ENCODE measurements around the gene TRIM62.

The TRIM62 gene

GRCh38 chr1:33180226-33180910, 1.5 kb downstream of the TRIM62 start:
- DNase-seq: peak in 1 of 2 experiments; percentile 90

- DNase-seq: no peak
These were observed 2.9 kb downstream of the TRIM62 start for GRCh38 chr1:33178836-33179439.

GRCh38 chr1:33177996-33178540, 3.8 kb downstream of the TRIM62 start:
- DNase-seq: no peak

GRCh38 chr1:33176887-33177286, 5.0 kb downstream of the TRIM62 start:
- DNase-seq: no peak

GRCh38 chr1:33176362-33176850, 5.4 kb downstream of the TRIM62 start:
- DNase-seq: peak in 1 of 2 experiments; percentile 66

- no peak for DNase-seq
These were observed 6.0 kb downstream of the TRIM62 start for GRCh38 chr1:33175865-33176264.

GRCh38 chr1:33173091-33173490, 8.8 kb downstream of the TRIM62 start:
- no peak for DNase-seq

GRCh38 chr1:33171977-33172813, 9.6 kb downstream of the TRIM62 start:
- DNase-seq: no peak

GRCh38 chr1:33170351-33171274, 11.2 kb downstream of the TRIM62 start:
- no peak for DNase-seq

- no peak for DNase-seq
These were observed 12.4 kb downstream of the TRIM62 start for GRCh38 chr1:33169290-33170055.

- no peak for DNase-seq
These were observed 13.1 kb downstream of the TRIM62 start for GRCh38 chr1:33168556-33169289.

GRCh38 chr1:33167650-33168447, 14.0 kb downstream of the TRIM62 start:
- DNase-seq: no peak

GRCh38 chr1:33165809-33166208, 16.0 kb downstream of the TRIM62 start:
- DNase-seq: no peak

GRCh38 chr1:33165209-33165608, 16.6 kb downstream of the TRIM62 start:
- DNase-seq: no peak

GRCh38 chr1:33163621-33164519, 18.0 kb downstream of the TRIM62 start:
- DNase-seq: no peak

GRCh38 chr1:33162141-33162540, 19.7 kb downstream of the TRIM62 start:
- DNase-seq: no peak

GRCh38 chr1:33161061-33161681, 20.7 kb downstream of the TRIM62 start:
- DNase-seq: peak in 1 of 2 experiments; percentile 59

- no peak for DNase-seq
These were observed 22.3 kb downstream of the TRIM62 start for GRCh38 chr1:33159577-33159976.

Measured in NCI-H446 (cell line).